GM23338 (cell line): ENCODE results near the gene CYP1B1. TPM values are rescaled to one million over a fixed set of nuclear protein-coding genes. Genes with fewer than 3 reads are reported as not detected.

ENCODE experiments used
- ATAC-seq: fragments of 200-7000 bp; cut with Tn5 transposase; 3 replicates; pipeline ENCODE4 v1.9.1; 2020
- DNase-seq: peaks from one replicate; pipeline ENCODE4 v3.0.0-alpha.2; 2015; ENCODE audit warnings: low spot score
- H2AFZ ChIP-seq: fragments of 200-600 bp; sonication (generic); 2 replicates; pipeline ENCODE4 v1.8.0; 2016; ENCODE audit warnings: antibody characterized with exemption, mild to moderate bottlenecking, moderate library complexity
- H3F3A ChIP-seq: fragments of 200-600 bp; sonication (generic); replicated peaks from 2 replicates; pipeline ENCODE4 v1.8.0; 2017; ENCODE audit warnings: antibody characterized with exemption, mixed run types, low read depth
- H3K27ac ChIP-seq: fragments of 200-600 bp; sonication (generic); 2 replicates; pipeline ENCODE4 v1.6.1; 2016; ENCODE audit warnings: low read depth
- H3K27me3 ChIP-seq: fragments of 200-600 bp; sonication (generic); 2 replicates; pipeline ENCODE4 v1.8.0; 2016; ENCODE audit warnings: mild to moderate bottlenecking, mixed run types, moderate library complexity; ENCODE audit not compliant: insufficient read depth
- H3K36me3 ChIP-seq: fragments of 200-600 bp; sonication (generic); 2 replicates; pipeline ENCODE4 v1.8.0; 2016; ENCODE audit warnings: mild to moderate bottlenecking; ENCODE audit not compliant: insufficient read depth
- H3K4me1 ChIP-seq: fragments of 200-600 bp; sonication (generic); 2 replicates; pipeline ENCODE4 v1.8.0; 2016; ENCODE audit warnings: mild to moderate bottlenecking, moderate library complexity; ENCODE audit not compliant: insufficient read depth
- H3K4me2 ChIP-seq: fragments of 200-600 bp; sonication (generic); 2 replicates; pipeline ENCODE4 v1.7.1; 2017; ENCODE audit warnings: mixed run types
- H3K4me3 ChIP-seq: fragments of 200-600 bp; sonication (generic); 2 replicates; pipeline ENCODE4 v1.6.1; 2016; ENCODE audit warnings: mixed run types
- H3K79me2 ChIP-seq: fragments of 200-600 bp; sonication (generic); replicated peaks from 2 replicates; pipeline ENCODE4 v1.8.0; 2017; ENCODE audit warnings: mild to moderate bottlenecking; ENCODE audit not compliant: insufficient read depth
- H3K9me2 ChIP-seq: fragments of 200-600 bp; sonication (generic); 2 replicates; pipeline ENCODE4 v1.8.0; 2017; ENCODE audit not compliant: insufficient read depth
- H4K20me1 ChIP-seq: fragments of 200-600 bp; sonication (generic); replicated peaks from 2 replicates; pipeline ENCODE4 v1.8.0; 2017; ENCODE audit warnings: mild to moderate bottlenecking; ENCODE audit not compliant: insufficient read depth
- H3K27ac Mint-ChIP-seq: 2 replicates; pipeline ENCODE4 v1.8.0; 2020; ENCODE audit warnings: inconsistent platforms, mild to moderate bottlenecking, moderate library complexity, mixed read lengths
- H3K27me3 Mint-ChIP-seq: 3 replicates; pipeline ENCODE4 v1.8.0; 2022; ENCODE audit warnings: low read depth, mild to moderate bottlenecking, moderate library complexity, mixed read lengths, inconsistent platforms; ENCODE audit not compliant: insufficient read depth, poor library complexity
- H3K36me3 Mint-ChIP-seq: 3 replicates; pipeline ENCODE4 v1.8.0; 2021; ENCODE audit warnings: low read depth, mild to moderate bottlenecking, inconsistent platforms, moderate library complexity, mixed read lengths
- H3K4me1 Mint-ChIP-seq: 3 replicates; pipeline ENCODE4 v1.8.0; 2020; ENCODE audit warnings: mild to moderate bottlenecking, inconsistent platforms, mixed read lengths
- H3K4me3 Mint-ChIP-seq: 3 replicates; pipeline ENCODE4 v1.8.0; 2021; ENCODE audit warnings: moderate library complexity, mild to moderate bottlenecking, inconsistent platforms, mixed read lengths
- H3K9me3 Mint-ChIP-seq: 3 replicates; pipeline ENCODE4 v1.8.0; 2020; ENCODE audit warnings: moderate library complexity, mild to moderate bottlenecking, inconsistent platforms, mixed read lengths
- CREB1 ChIP-seq: fragments of 250-450 bp; sonication (Bioruptor Pico); IDR thresholded peaks from 2 replicates; pipeline ENCODE4 v1.5.0; 2020; ENCODE audit warnings: low read depth, mild to moderate bottlenecking, moderate library complexity
- CTCF ChIP-seq, 2 experiments: fragments of 200-600 bp in 1 of 2; sonication (generic) in 1 of 2; conservative IDR thresholded peaks; 2 replicates each; pipeline versions ENCODE4 v1.5.1 to v1.6.1; 2016 to 2017; ENCODE audit warnings: antibody characterized with exemption in 2 of 2, low read depth in 2 of 2, mild to moderate bottlenecking in 2 of 2, moderate library complexity in 1 of 2
- ETS1 ChIP-seq: IDR thresholded peaks from 2 replicates; pipeline ENCODE4 v1.6.1; 2016; ENCODE audit warnings: antibody characterized with exemption
- EZH2 ChIP-seq: fragments of 200-600 bp; sonication (generic); IDR thresholded peaks from one replicate; pipeline ENCODE4 v1.8.0; 2017; ENCODE audit warnings: antibody characterized with exemption, mild to moderate bottlenecking, low read depth; ENCODE audit not compliant: unreplicated experiment
- EZH2phosphoT487 ChIP-seq: fragments of 200-600 bp; sonication (generic); IDR thresholded peaks from one replicate; pipeline ENCODE4 v1.8.1; 2018; ENCODE audit warnings: antibody characterized with exemption; ENCODE audit not compliant: unreplicated experiment
- JUNB ChIP-seq: IDR thresholded peaks from one replicate; pipeline ENCODE4 v1.6.1; 2016; ENCODE audit warnings: antibody characterized with exemption; ENCODE audit not compliant: unreplicated experiment
- POLR2AphosphoS5 ChIP-seq: IDR thresholded peaks from 2 replicates; pipeline ENCODE4 v1.6.1; 2016; ENCODE audit warnings: antibody characterized with exemption, low read depth
- REST ChIP-seq: IDR thresholded peaks from one replicate; pipeline ENCODE4 v1.6.1; 2018; ENCODE audit warnings: antibody characterized with exemption; ENCODE audit not compliant: unreplicated experiment
- STAT1 ChIP-seq: IDR thresholded peaks from one replicate; pipeline ENCODE4 v1.6.1; 2016; ENCODE audit warnings: antibody characterized with exemption; ENCODE audit not compliant: unreplicated experiment
- ZNF114 ChIP-seq: fragments of 250-450 bp; sonication (Bioruptor Pico); IDR thresholded peaks from 2 replicates; pipeline ENCODE4 v1.5.0; 2020; ENCODE audit warnings: mild to moderate bottlenecking, moderate library complexity
- long read RNA-seq: library from polyadenylated mRNA; unstranded; transcript quantifications from one replicate; pipeline ENCODE4 v2.0.0, GENCODE V29; 2020; ENCODE audit not compliant: unreplicated experiment
- polyA plus RNA-seq: library from polyadenylated mRNA; unstranded; fragments of >200 nt; fragmentation: Nextera tagmentation; extraction: Ambion mirVana; gene quantifications from 2 replicates; pipeline ENCODE4 v1.2.1, GENCODE V29; 2016
- total RNA-seq: library from RNA; depleted of rRNA; stranded (reverse); fragments of >200 nt; shearing (Covaris generic); gene quantifications from 2 replicates; pipeline ENCODE4 v1.2.3, GENCODE V29; 2014; rRNA removed

CYP1B1 gene
- total RNA-seq = 2.6 and 6.2 TPM in 2 replicates
- polyA plus RNA-seq = 2.4 and 3.3 TPM in 2 replicates
- long read RNA-seq, partial matches to known transcripts = 1 of 1 reads
- long read RNA-seq, other reads (novel, unspliced or antisense) = 0 of 1 reads

GRCh38 chr2:38075507-38076151, at the start of gene CYP1B1:
Gene CYP1B1, minus strand, starts transcription at chr2:38076151. Its CDS starts 763 bp downstream, at chr2:38075388.
- Histone ChIP-seq H4K20me1 (no peaks in the 10 kb centered on the region), H3K4me3 (peak within 1 kb of the TSS; percentile 53), H2AFZ (peak within 1 kb of the TSS; percentile 97), H3K4me1 (peaks cover 45% of the 10 kb centered on the region), H3K27ac (no peak within 1 kb of the TSS), H3K36me3 (no peaks in the 10 kb centered on the region), H3K4me2 (peak within 1 kb of the TSS; percentile 77), H3K27me3 (peaks cover 69% of the 10 kb centered on the region), H3F3A (peaks cover 26% of the 10 kb centered on the region), H3K79me2 (no peaks in the 10 kb centered on the region), H3K9me2 (no peaks in the 10 kb centered on the region)
- TF ChIP-seq ETS1 (no peak), EZH2 (peak; percentile 71), EZH2phosphoT487 (peak; percentile 17), JUNB (no peak)
- DNase-seq (no peak), ATAC-seq (peak; percentile 0; the same call in 1 of the 3 replicates)
- Mint-ChIP-seq H3K4me1 (peaks cover 46% of the 10 kb centered on the region), H3K36me3 (peaks cover 4% of the 10 kb centered on the region), H3K9me3 (no peaks in the 10 kb centered on the region; the same call in 2 of the 3 replicates), H3K27me3 (peaks cover 62% of the 10 kb centered on the region), H3K4me3 (peak within 1 kb of the TSS; percentile 72), H3K27ac (no peak within 1 kb of the TSS)

- no peak overlapping the region for H3K27ac Mint-ChIP-seq
- no peak overlapping the region for H2AFZ ChIP-seq
- TF ChIP-seq CTCF (conservative IDR thresholded peaks at IDR 0.05; ENCODE audit: low read depth in 2 of 2) = no peak
- TF ChIP-seq REST = no peak
- no peak for TF ChIP-seq ETS1
- no peak for TF ChIP-seq EZH2
- no peak for TF ChIP-seq JUNB
- no peak for TF ChIP-seq CREB1
- TF ChIP-seq STAT1 = no peak
- no peak for TF ChIP-seq POLR2AphosphoS5
- TF ChIP-seq ZNF114 = no peak
Observed at GRCh38 chr2:38125007-38125406, 49.1 kb upstream of the CYP1B1 start.

More at GRCh38 chr2:38125007-38125406, 49.1 kb upstream of the CYP1B1 start:
- Mint-ChIP-seq H3K4me1 (no peaks in the 10 kb centered on the region), H3K36me3 (peaks cover 34% of the 10 kb centered on the region), H3K9me3 (peaks cover 40% of the 10 kb centered on the region), H3K4me3 (no peak overlapping the region), H3K27me3 (peaks cover 8% of the 10 kb centered on the region)
- no peak for ATAC-seq
- H3K27me3 ChIP-seq = no peaks in the 10 kb centered on the region
- DNase-seq = no peak
- H3K79me2 ChIP-seq = no peaks in the 10 kb centered on the region
- H4K20me1 ChIP-seq = no peaks in the 10 kb centered on the region
- no peaks in the 10 kb centered on the region; the same call in 1 of the 2 replicates for H3K36me3 ChIP-seq
- H3K9me2 ChIP-seq = no peaks in the 10 kb centered on the region
- no peaks in the 10 kb centered on the region for H3F3A ChIP-seq
- no peak overlapping the region for H3K4me2 ChIP-seq
- H3K4me3 ChIP-seq = no peak overlapping the region
- no peak overlapping the region for H3K27ac ChIP-seq
- H3K4me1 ChIP-seq = no peaks in the 10 kb centered on the region
